ENCODE measurements around the gene SASH3. TPM values are rescaled to one million over a fixed set of nuclear protein-coding genes. Genes with fewer than 3 reads are reported as not detected.

Gene SASH3
- total RNA-seq, 2 donors from 2014 or later: 2.9 to 4.5 TPM

- DNase-seq: peak; percentile 42
- Histone ChIP-seq H3K36me3 (no peaks in the 10 kb centered on the region), H3K4me3 (no peak overlapping the region)
These were observed 5.9 kb upstream of the SASH3 start for GRCh38 chrX:129773649-129774458.

GRCh38 chrX:129777218-129778030, 2.3 kb upstream of the SASH3 start:
- no peak for TF ChIP-seq CTCF (IDR thresholded peaks at IDR 0.05)
- H3K36me3 ChIP-seq: no peaks in the 10 kb centered on the region
- H3K9me3 ChIP-seq: no peaks in the 10 kb centered on the region
- no peaks in the 10 kb centered on the region for H3K27me3 ChIP-seq
- intact Hi-C loops (cut with DNase I): no loop called here
- peak overlapping the region; percentile 51 to 58 for H3K9ac ChIP-seq (ENCODE audit: low read depth in 2 of 2, low read length in 2 of 2)
- H3K27ac ChIP-seq: peak overlapping the region; percentile 51
- H3K4me3 ChIP-seq: no peak overlapping the region
- peak; percentile 54 for DNase-seq
- H3K4me1 ChIP-seq: no peaks in the 10 kb centered on the region

More at GRCh38 chrX:129773649-129774458, 5.9 kb upstream of the SASH3 start:
- intact Hi-C loops (cut with DNase I): no loop called here
- Histone ChIP-seq H3K27ac (peak overlapping the region; percentile 53), H3K9ac (ENCODE audit: low read depth in 2 of 2, low read length in 2 of 2) (no peak overlapping the region), H3K4me1 (no peaks in the 10 kb centered on the region), H3K9me3 (no peaks in the 10 kb centered on the region), H3K27me3 (no peaks in the 10 kb centered on the region)
- TF ChIP-seq CTCF (IDR thresholded peaks at IDR 0.05): no peak

- Histone ChIP-seq H3K27ac (peak overlapping the region; percentile 61), H3K36me3 (no peaks in the 10 kb centered on the region), H3K4me3 (no peak overlapping the region), H3K4me1 (no peaks in the 10 kb centered on the region), H3K27me3 (no peaks in the 10 kb centered on the region), H3K9ac (ENCODE audit: low read depth in 2 of 2, low read length in 2 of 2) (no peak overlapping the region), H3K9me3 (no peaks in the 10 kb centered on the region)
- intact Hi-C loops (cut with DNase I): no loop called here
- no peak for TF ChIP-seq CTCF (IDR thresholded peaks at IDR 0.05)
- DNase-seq: no peak
These were observed 570 bp upstream of the SASH3 start for GRCh38 chrX:129779086-129779672.

- no peak for DNase-seq
- no peak for TF ChIP-seq CTCF (IDR thresholded peaks at IDR 0.05)
- no peaks in the 10 kb centered on the region for H3K27me3 ChIP-seq
- H3K4me1 ChIP-seq: no peaks in the 10 kb centered on the region
- peak overlapping the region in 1 of 2 donors; percentile 47 for H3K9ac ChIP-seq (ENCODE audit: low read depth in 2 of 2, low read length in 2 of 2)
- peak overlapping the region; percentile 12 for H3K4me3 ChIP-seq
- peak overlapping the region; percentile 61 for H3K27ac ChIP-seq
- no peaks in the 10 kb centered on the region for H3K36me3 ChIP-seq
- no peaks in the 10 kb centered on the region for H3K9me3 ChIP-seq
- intact Hi-C loops (cut with DNase I): no loop called here
These were observed 824 bp downstream of the SASH3 start for GRCh38 chrX:129780441-129781105.

- Histone ChIP-seq H3K4me1 (no peaks in the 10 kb centered on the region), H3K27ac (peak overlapping the region; percentile 61), H3K9ac (ENCODE audit: low read depth in 2 of 2, low read length in 2 of 2) (peak overlapping the region; percentile 41 to 44), H3K27me3 (no peaks in the 10 kb centered on the region), H3K9me3 (no peaks in the 10 kb centered on the region), H3K4me3 (peak overlapping the region; percentile 12), H3K36me3 (no peaks in the 10 kb centered on the region)
- no peak for TF ChIP-seq CTCF (IDR thresholded peaks at IDR 0.05)
- intact Hi-C loops (cut with DNase I): no loop called here
- no peak for DNase-seq
These were observed 1.5 kb downstream of the SASH3 start for GRCh38 chrX:129781134-129781672.

Measured in colonic mucosa (tissue), 4 donors.